Neural progenitor cell (in vitro differentiated cells): Measurements from ENCODE around the gene NR3C2.

ENCODE experiments used
- CTCF ChIP-seq: fragments of 200-600 bp; sonication (generic); IDR thresholded peaks from 2 replicates; pipeline ENCODE4 v1.5.1; 2017; ENCODE audit warnings: antibody characterized with exemption, mild to moderate bottlenecking
- EZH2 ChIP-seq: fragments of 200-600 bp; sonication (generic); IDR thresholded peaks from 2 replicates; pipeline ENCODE4 v1.6.1; 2017; ENCODE audit warnings: antibody characterized with exemption, mild to moderate bottlenecking, moderate library complexity
- EZH2phosphoT487 ChIP-seq: fragments of 200-600 bp; sonication (generic); IDR thresholded peaks from 2 replicates; pipeline ENCODE4 v1.6.1; 2017; ENCODE audit warnings: antibody characterized with exemption

- TF ChIP-seq CTCF: no peak
- no peak for TF ChIP-seq EZH2
- TF ChIP-seq EZH2phosphoT487: no peak
Observed at GRCh38 chr4:148344352-148344751, 97.9 kb downstream of the NR3C2 start.
